Hepatocyte (in vitro differentiated cells): ENCODE data around the gene RCBTB2. TPM values are rescaled to one million over a fixed set of nuclear protein-coding genes. Genes with fewer than 3 reads are reported as not detected.

Experiments
- DNase-seq: peaks from one replicate; pipeline ENCODE4 v3.0.0-alpha.2; 2016; ENCODE audit warnings: low spot score
- H2AFZ ChIP-seq: fragments of 200-600 bp; sonication (generic); 2 replicates; pipeline ENCODE4 v1.6.0; 2016; ENCODE audit warnings: antibody characterized with exemption, mild to moderate bottlenecking
- H3K27ac ChIP-seq: fragments of 200-600 bp; sonication (generic); 2 replicates; pipeline ENCODE4 v1.5.1; 2016; ENCODE audit warnings: mild to moderate bottlenecking
- H3K27me3 ChIP-seq: fragments of 200-600 bp; sonication (generic); 2 replicates; pipeline ENCODE4 v1.6.1; 2016
- H3K36me3 ChIP-seq: fragments of 200-600 bp; sonication (generic); replicated peaks from 2 replicates; pipeline ENCODE4 v1.5.1; 2016; ENCODE audit warnings: low read depth; ENCODE audit not compliant: insufficient read depth
- H3K4me1 ChIP-seq: fragments of 200-600 bp; sonication (generic); 2 replicates; pipeline ENCODE4 v1.5.1; 2016; ENCODE audit warnings: mild to moderate bottlenecking, moderate library complexity; ENCODE audit not compliant: insufficient read depth
- H3K4me2 ChIP-seq: fragments of 200-600 bp; sonication (generic); 2 replicates; pipeline ENCODE4 v1.6.0; 2016
- H3K4me3 ChIP-seq: fragments of 200-600 bp; sonication (generic); 2 replicates; pipeline ENCODE4 v1.5.1; 2016; ENCODE audit warnings: mild to moderate bottlenecking
- H3K79me2 ChIP-seq: fragments of 200-600 bp; sonication (generic); 2 replicates; pipeline ENCODE4 v1.6.0; 2017; ENCODE audit warnings: mild to moderate bottlenecking
- H3K9me2 ChIP-seq: fragments of 200-600 bp; sonication (generic); replicated peaks from 2 replicates; pipeline ENCODE4 v1.6.0; 2017; ENCODE audit warnings: mild to moderate bottlenecking; ENCODE audit not compliant: insufficient read depth
- H3K9me3 ChIP-seq: fragments of 200-600 bp; sonication (generic); 2 replicates; pipeline ENCODE4 v1.5.1; 2016; ENCODE audit warnings: low read depth, mild to moderate bottlenecking
- H4K20me1 ChIP-seq: fragments of 200-600 bp; sonication (generic); 2 replicates; pipeline ENCODE4 v1.6.0; 2016; ENCODE audit warnings: mild to moderate bottlenecking; ENCODE audit not compliant: insufficient read depth, poor library complexity, severe bottlenecking
- CTCF ChIP-seq: fragments of 200-600 bp; sonication (generic); IDR thresholded peaks from 2 replicates; pipeline ENCODE4 v1.5.1; 2016; ENCODE audit warnings: antibody characterized with exemption, mild to moderate bottlenecking; ENCODE audit not compliant: poor library complexity
- EZH2 ChIP-seq: fragments of 200-600 bp; sonication (generic); IDR thresholded peaks from 2 replicates; pipeline ENCODE4 v1.6.1; 2016; ENCODE audit warnings: antibody characterized with exemption, mild to moderate bottlenecking, borderline replicate concordance
- EZH2phosphoT487 ChIP-seq: fragments of 200-600 bp; sonication (generic); IDR thresholded peaks from one replicate; pipeline ENCODE4 v1.6.1; 2018; ENCODE audit warnings: antibody characterized with exemption, mild to moderate bottlenecking, low read depth, moderate library complexity; ENCODE audit not compliant: unreplicated experiment, severe bottlenecking
- WGBS: methylation state at CpG from one replicate; pipeline ENCODE4 v1.1.6; 2016; ENCODE audit warnings: low lambda C conversion rate; ENCODE audit errors: missing lambda C conversion rate; 5-methylcytosine and 5-hydroxymethylcytosine counted together
- polyA plus RNA-seq: library from polyadenylated mRNA; unstranded; fragments of >200 nt; fragmentation: Nextera tagmentation; extraction: Ambion mirVana; gene quantifications from 2 replicates; pipeline ENCODE4 v1.2.1, GENCODE V29; 2016
- total RNA-seq: library from RNA; depleted of rRNA; stranded (reverse); fragments of >200 nt; gene quantifications from 2 replicates; pipeline ENCODE4 v1.2.3, GENCODE V29; 2014

Gene RCBTB2
- total and polyA plus RNA-seq, 2 experiments from 2014 or later = 8.8 to 12.2 TPM

GRCh38 chr13:48508011-48508410, 24.9 kb downstream of the RCBTB2 start:
- H3K36me3 ChIP-seq = no peaks in the 10 kb centered on the region
- DNase-seq = no peak
- H3K4me1 ChIP-seq = no peaks in the 10 kb centered on the region
- no peak overlapping the region for H3K4me2 ChIP-seq
- H3K4me3 ChIP-seq = no peak overlapping the region
- H3K9me2 ChIP-seq = no peaks in the 10 kb centered on the region
- no peaks in the 10 kb centered on the region for H3K27me3 ChIP-seq
- WGBS = 97% methylated on average over 6 of the region's 6 CpGs
- no peaks in the 10 kb centered on the region for H3K9me3 ChIP-seq
- no peak overlapping the region for H3K27ac ChIP-seq
- TF ChIP-seq EZH2 (no peak), CTCF (no peak), EZH2phosphoT487 (no peak)
- H2AFZ ChIP-seq = no peak overlapping the region
- H4K20me1 ChIP-seq = no peaks in the 10 kb centered on the region
- H3K79me2 ChIP-seq = no peaks in the 10 kb centered on the region

- no peaks in the 10 kb centered on the region for H3K27me3 ChIP-seq
- no peak for DNase-seq
- H3K4me2 ChIP-seq = no peak overlapping the region
- H3K4me3 ChIP-seq = no peak overlapping the region
- no peak for TF ChIP-seq EZH2
- TF ChIP-seq CTCF = no peak
- TF ChIP-seq EZH2phosphoT487 = no peak
- no peaks in the 10 kb centered on the region for H3K79me2 ChIP-seq
- no peak overlapping the region for H2AFZ ChIP-seq
- no peaks in the 10 kb centered on the region for H3K36me3 ChIP-seq
- no peaks in the 10 kb centered on the region for H3K4me1 ChIP-seq
- H3K9me2 ChIP-seq = no peaks in the 10 kb centered on the region
- no peaks in the 10 kb centered on the region for H4K20me1 ChIP-seq
- 94% methylated on average over 10 of the region's 10 CpGs for WGBS
- H3K27ac ChIP-seq = no peak overlapping the region
- no peaks in the 10 kb centered on the region for H3K9me3 ChIP-seq
Observed at GRCh38 chr13:48507021-48507420, 25.9 kb downstream of the RCBTB2 start.

DNA sequence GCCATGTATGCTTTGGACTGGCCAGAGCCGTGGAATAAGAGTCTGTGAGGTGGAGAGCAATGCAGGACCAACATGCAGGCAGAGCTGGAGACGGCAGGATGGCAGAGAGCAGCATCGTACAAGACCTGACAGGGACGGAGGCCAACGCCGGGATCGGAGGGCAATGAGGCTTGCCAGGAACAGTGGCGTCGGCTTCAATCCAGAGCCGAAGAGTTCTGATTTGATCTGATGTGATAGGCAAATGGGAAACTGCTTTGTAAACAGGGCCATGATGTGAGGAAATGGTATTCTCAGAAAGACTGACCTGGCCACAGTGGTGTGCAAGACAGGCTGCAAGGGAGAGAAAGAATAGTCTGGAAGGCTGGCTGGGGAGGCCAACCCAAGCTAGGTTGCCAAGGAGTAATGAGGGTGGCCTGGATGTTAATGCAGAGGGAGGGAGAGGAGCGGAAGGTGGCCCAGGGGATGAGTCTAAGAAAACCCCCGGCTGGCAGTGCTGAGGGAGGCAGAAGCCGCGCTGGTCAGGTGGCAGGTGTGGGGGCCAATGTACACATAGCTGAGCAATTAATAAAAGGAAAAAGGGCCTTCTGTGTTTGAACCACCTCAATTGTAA, 26.7 kb downstream of the RCBTB2 start:
- no peaks in the 10 kb centered on the region for H3K79me2 ChIP-seq
- H2AFZ ChIP-seq = no peak overlapping the region
- WGBS = 97% methylated on average over 14 of the region's 14 CpGs
- TF ChIP-seq EZH2 = no peak
- TF ChIP-seq CTCF = no peak
- TF ChIP-seq EZH2phosphoT487 = no peak
- no peaks in the 10 kb centered on the region for H4K20me1 ChIP-seq
- H3K4me3 ChIP-seq = no peak overlapping the region
- H3K27me3 ChIP-seq = no peaks in the 10 kb centered on the region
- no peak overlapping the region for H3K27ac ChIP-seq
- H3K4me2 ChIP-seq = no peak overlapping the region
- H3K4me1 ChIP-seq = no peaks in the 10 kb centered on the region
- H3K9me2 ChIP-seq = no peaks in the 10 kb centered on the region
- no peak for DNase-seq
- no peaks in the 10 kb centered on the region for H3K36me3 ChIP-seq
- H3K9me3 ChIP-seq = no peaks in the 10 kb centered on the region
